Measurements from ENCODE around the gene OR4D1. TPM values are rescaled to one million over a fixed set of nuclear protein-coding genes. Genes with fewer than 3 reads are reported as not detected.
"Not testable (repeated sequence)": the region's sequence is repeated elsewhere in the genome, so short reads cannot be mapped to it uniquely, and the experiment has no call there.

OR4D1 gene
- polyA plus RNA-seq (ENCODE audit: insufficient read length in 10 of 10): under 1 TPM in 1 of 10 donors, not detected in 9; 0.09 TPM
- long read RNA-seq, donor 1: 0 reads
- long read RNA-seq, donor 2: 0 reads
- long read RNA-seq, donor 3: 0 reads
- long read RNA-seq, donor 4: 0 reads
- long read RNA-seq, donor 5: 0 reads
- long read RNA-seq, donor 6: 0 reads
- long read RNA-seq, donor 7: 0 reads
- long read RNA-seq, donor 8: 0 reads
- long read RNA-seq, donor 9: 0 reads

DNA sequence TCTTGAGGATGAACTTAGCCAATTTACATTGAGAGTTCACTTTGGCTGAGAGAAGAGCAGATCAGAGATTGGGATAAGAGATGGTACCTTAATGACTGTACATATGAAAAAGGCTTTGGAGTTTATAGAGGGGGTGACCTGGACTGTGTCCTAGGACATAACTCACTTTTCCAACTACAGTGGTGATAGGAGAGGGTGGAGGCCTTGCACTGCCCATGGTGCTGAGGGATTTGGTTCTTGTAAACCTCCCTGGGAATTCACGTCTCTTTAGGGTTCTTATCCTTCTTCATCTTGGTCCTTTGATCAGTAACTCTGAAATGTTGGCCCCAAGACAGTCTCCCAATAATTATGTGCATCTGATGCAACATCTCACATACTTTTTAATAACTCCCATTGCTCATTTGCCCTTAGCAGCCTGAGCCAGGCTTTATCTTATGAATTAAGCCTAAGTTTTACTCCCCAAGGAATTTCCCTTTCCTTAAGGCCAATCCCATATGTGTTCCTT lies at the start of gene OR4D1:
Gene OR4D1 (plus strand): TSS at position 455 of the 505 bp plus-strand sequence. CDS start 6,770 bp downstream, outside the sequence.
- DNase-seq: no peak

DNA sequence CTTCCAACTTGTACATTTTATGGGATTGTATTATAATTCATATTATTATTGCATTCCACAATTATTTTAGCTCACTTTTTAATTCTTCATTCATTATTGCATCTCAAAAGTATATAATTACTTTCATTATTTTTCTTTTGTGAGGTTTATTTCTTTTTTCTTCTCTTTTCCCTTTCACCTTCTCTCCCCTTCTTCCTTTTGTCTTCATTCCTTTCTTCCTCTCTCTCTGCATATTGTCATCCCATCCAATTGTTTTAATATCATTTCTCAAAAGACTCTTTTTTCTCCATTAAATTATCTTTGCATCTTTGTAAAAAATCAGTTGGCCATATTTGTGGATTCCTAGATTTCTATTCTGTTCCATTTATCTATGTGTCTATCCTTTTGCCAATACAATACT lies 47.7 kb upstream of the OR4D1 start:
- DNase-seq: no peak

DNA sequence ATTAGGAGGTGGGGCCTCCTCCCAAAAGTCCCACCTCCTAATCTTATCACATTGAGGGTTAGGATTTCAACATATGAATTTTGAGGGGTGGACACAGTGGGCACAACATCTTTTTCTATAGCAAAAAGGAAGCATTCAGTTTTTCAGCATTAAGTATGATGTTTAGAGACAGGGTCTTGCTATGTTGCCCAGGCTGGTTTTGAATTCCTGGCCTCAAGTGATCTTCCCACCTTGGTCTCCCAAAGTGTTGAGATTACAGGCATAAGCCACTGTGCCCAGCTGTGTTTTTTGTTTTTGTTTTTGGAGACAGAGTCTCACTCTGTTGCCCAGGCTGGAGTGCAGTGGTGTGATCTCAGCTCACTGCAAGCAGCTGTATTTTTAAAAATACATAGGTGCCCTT lies 46.3 kb upstream of the OR4D1 start:
- DNase-seq: not testable (repeated sequence)

- no peak for DNase-seq
Measured at GRCh38 chr17:58105093-58105492, 43.1 kb upstream of the OR4D1 start.

DNA sequence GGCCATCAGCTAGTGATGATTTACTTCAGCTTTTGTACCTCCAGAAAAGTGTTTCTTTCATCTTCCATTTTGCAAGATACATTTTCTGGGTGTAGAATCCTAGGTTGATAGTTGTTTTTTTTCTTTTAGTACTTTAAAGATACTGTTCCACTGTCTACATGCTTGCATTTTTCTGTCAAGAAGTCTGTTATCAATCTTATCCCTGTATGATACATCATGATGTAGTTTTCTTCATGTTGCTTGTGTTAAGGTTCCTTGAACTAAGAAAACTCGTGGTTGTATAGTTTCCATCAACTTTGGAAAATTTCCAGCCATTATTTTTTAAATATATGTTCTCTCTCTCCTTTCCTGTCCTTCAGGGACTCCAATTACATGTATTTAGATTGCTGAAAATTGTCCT lies 40.9 kb upstream of the OR4D1 start:
- no peak for DNase-seq

DNA sequence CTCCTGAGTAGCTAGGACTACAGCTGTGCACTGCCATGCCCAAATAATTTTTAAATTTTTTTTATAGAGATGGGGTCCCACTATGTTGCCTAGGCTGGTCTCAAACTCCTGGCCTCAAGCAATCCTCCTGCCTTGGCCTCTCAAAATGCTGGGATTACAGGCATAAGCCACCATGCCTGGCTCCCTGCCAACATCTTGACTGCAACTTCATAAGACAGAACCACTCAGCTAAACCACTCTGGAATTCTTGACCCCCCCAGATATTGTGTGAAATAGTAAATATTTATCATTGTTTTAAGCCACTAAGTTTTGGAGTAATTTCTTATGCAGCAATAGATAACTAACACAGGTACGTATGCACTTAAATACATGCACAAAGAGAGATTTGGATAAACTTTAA lies 39.0 kb upstream of the OR4D1 start:
- DNase-seq: no peak

DNA sequence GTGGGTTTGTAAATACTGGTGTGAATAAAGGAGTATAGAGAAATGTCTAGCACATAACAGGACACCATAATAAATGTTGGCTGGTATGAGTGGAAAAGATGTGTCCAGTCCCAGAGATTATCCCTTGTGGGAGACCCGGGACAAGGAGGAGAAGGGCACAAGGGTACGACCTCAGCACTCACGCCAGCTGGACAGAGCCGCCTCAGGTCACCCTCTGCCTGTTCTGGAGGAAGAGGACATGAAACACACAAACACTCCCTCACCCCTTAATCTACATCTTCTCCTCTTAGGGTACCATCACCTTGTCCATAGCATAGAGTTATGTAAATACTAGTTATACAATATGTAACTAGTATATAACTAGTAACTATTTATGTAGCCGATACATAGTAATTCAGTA lies 38.2 kb upstream of the OR4D1 start:
- no peak for DNase-seq

GRCh38 chr17:58111676-58112075 lies 36.5 kb upstream of the OR4D1 start:
- no peak for DNase-seq

DNA sequence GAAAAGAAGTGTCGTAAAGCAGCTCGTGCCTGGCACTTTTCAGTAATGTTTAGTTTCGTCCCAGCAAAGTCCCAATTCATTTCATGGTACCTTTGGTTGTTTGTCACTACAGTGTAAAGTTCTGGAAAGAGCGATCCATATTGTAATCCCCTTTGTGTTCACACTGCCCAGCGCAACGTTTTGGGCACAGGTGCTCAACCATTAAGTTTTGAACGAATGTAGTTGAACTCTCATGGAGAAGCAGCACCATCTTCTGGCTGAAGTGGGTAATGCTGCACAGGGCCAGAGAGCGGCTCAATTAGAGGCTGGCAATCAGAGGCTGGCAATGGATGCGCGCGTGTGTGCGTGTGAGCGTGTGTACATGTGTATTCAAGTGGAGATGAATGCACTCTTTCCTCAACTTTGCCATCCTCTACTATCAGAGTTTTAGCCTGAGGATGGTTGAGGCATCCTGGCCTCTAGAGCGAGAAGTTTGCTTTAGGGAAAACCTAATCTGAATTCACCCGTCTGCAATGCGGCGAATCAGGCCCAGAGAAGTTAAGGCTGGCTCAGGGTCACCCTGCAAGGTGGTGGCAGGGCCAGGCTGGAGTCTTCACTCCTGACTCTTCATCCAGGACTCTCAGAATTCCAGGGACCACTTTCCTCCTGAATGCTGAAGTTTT lies 35.1 kb upstream of the OR4D1 start:
- DNase-seq: peak; percentile 53 to 78 (median 69)

- DNase-seq: no peak
Measured at GRCh38 chr17:58113947-58114346, 34.2 kb upstream of the OR4D1 start.

DNA sequence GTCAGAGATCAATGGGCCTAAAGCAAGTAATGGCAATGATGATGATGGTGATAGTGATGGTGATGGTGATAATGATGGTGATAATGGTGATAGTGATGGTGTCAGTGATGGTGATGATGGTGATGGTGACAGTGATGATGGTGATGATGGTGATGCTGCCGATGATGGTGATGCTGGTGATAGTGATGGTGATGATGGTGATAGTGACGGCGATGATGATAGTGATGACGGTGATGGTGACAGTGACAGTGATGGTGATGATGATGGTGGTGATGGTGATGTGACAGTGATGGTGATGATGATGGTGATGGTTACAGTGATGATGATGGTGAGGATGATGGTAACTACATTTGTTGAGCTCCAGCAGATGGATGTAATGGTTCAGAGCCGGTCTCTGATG lies 30.8 kb upstream of the OR4D1 start:
- no peak for DNase-seq

DNA sequence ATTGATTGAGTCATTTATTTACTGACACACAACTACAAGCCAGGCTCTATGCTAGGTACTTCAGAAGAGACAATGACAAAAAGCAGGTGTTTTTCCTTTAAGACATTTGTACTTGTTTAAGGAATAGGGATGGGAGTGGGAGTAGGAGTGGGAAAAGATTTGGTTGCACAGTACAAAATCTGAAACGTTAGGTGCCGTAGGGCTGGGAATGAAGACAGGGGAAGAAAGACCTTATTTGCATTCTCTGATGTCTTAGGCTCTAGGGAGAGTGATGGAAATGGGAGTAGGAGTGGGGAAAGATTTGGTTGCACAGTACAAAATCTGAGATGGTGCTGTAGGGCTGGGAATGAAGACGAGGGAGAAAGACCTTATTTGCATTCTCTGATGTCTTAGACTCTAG lies 28.7 kb upstream of the OR4D1 start:
- no peak for DNase-seq

DNA sequence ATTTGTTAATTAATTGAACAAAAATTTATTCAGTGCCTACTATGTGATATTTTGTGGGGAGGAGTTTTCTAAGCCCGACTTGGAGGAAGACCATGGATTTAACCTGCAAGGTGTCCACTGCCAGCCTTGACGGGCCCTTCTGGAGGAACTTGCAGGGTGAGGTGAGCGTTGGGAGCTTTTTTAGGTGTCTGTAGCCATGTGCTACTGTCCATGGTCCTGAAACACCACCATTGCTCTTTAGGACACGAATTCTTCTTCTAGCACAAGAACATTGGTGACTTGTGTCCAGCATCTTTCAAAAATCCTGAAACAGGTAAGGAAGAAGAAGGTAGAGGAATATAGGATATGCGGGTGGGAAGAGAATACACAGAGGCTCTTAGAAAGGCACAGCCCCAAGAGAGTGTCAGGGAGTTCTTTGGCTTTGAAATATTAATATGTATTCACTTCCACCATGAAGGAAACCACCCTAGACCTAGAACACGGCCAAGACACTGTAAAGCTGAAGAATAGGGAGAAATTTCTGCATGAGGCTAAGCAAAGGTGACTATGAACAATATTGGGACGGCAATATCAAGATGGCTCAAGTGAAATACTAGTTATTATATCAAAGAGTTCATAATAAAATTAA lies 27.9 kb upstream of the OR4D1 start:
- DNase-seq: peak; percentile 51 to 77 (median 77)

GRCh38 chr17:58121925-58122324 lies 26.3 kb upstream of the OR4D1 start:
- peak in 2 of 3 donors; percentile 4 to 6 for DNase-seq

GRCh38 chr17:58127846-58128245 lies 20.3 kb upstream of the OR4D1 start:
- no peak for DNase-seq

GRCh38 chr17:58132697-58133096 lies 15.5 kb upstream of the OR4D1 start:
- DNase-seq: not testable (repeated sequence)

DNA sequence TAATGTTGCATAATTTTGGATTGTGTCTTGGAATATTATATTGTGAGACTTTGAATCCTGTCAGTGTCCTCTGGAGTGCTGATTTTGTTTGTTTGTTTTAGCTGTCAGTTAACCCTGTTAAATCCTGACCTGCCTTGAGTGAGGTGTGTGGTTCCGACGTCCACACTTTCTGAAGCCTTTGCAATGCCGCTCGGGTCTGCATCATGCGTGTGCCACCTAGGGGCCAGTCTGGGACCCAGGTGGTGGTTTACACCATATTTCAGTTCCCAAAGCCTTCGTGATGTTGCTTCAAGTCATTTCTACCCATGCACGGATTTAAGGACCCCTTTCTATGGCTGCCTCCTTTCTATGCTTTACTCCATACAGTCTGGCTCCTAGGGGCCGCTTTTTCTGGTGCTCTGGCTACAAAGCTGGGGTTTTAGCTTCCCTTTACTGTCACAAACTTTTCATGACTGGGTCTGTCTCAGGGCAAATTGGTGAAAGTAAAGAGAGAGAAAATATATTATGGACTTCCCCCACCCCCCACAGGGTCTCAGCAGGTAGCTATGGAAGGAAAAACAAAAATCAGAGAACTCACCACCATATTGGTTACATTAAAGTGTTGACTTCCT lies 11.4 kb upstream of the OR4D1 start:
- no peak for DNase-seq

GRCh38 chr17:58141505-58141904 lies 6.7 kb upstream of the OR4D1 start:
- DNase-seq: no peak

GRCh38 chr17:58143335-58143734 lies 4.8 kb upstream of the OR4D1 start:
- not testable (repeated sequence) for DNase-seq

- no peak for DNase-seq
Measured at GRCh38 chr17:58144801-58145200, 3.4 kb upstream of the OR4D1 start.

- DNase-seq: no peak
Measured at GRCh38 chr17:58148609-58149008, 425 bp downstream of the OR4D1 start.

DNA sequence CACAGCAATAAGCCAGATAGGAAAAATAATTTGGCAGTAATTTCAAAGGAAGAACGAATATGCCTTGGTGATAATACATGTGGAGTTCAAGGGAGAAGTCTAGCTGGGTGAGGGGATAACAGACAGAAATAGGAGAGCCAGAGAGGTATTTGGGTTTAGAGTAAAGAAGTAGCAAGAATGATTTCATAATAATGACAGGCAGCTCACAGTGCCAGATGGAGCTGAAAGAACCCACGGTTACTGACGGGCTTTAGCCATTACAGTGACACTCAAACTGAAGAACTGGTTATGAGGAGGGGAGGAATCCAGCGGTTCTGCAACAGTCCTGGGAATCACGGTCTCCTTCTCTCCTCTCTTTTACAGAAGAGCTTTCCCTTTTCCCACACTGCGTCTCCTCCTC lies 2.2 kb downstream of the OR4D1 start:
- no peak for DNase-seq

- DNase-seq: no peak
Measured at GRCh38 chr17:58153046-58153445, 4.9 kb downstream of the OR4D1 start.

Measured in muscle of back (tissue), 13 donors.